HUES64 (cell line): ENCODE data around the gene ZNF469.

ENCODE experiments used
- H3K27ac ChIP-seq: 2 replicates; pipeline ENCODE4 v1.7.0; 2013; ENCODE audit warnings: low read depth, low read length, inconsistent platforms
- H3K27me3 ChIP-seq: 2 replicates; pipeline ENCODE4 v1.6.1; 2013; ENCODE audit warnings: mild to moderate bottlenecking, low read length; ENCODE audit not compliant: insufficient read depth
- H3K36me3 ChIP-seq: 2 replicates; pipeline ENCODE4 v1.6.1; 2013; ENCODE audit warnings: mild to moderate bottlenecking, low read length; ENCODE audit not compliant: insufficient read depth
- H3K4me1 ChIP-seq: 2 replicates; pipeline ENCODE4 v1.6.1; 2013; ENCODE audit warnings: mild to moderate bottlenecking, low read length, moderate library complexity; ENCODE audit not compliant: insufficient read depth
- H3K4me3 ChIP-seq: 2 replicates; pipeline ENCODE4 v1.5.1; 2013; ENCODE audit warnings: mild to moderate bottlenecking, low read length, moderate library complexity
- H3K9ac ChIP-seq: 2 replicates; pipeline ENCODE4 v1.6.1; 2013; ENCODE audit warnings: mild to moderate bottlenecking, low read depth, low read length
- H3K9me3 ChIP-seq: 2 replicates; pipeline ENCODE4 v1.6.1; 2013; ENCODE audit warnings: low read depth, low read length; ENCODE audit not compliant: insufficient read depth
- WGBS: fragments of 150-250, 120-280 bp; methylation state at CpG from one replicate; pipeline ENCODE4 v1.1.7; 2013; ENCODE audit warnings: missing lambda C conversion rate; 5-methylcytosine and 5-hydroxymethylcytosine counted together

Gene ZNF469

GRCh38 chr16:88381820-88382451 lies 823 bp upstream of the ZNF469 start:
- 48% methylated on average over 21 of the region's 21 CpGs for WGBS
- H3K27me3 ChIP-seq = peaks cover 46% of the 10 kb centered on the region
- no peaks in the 10 kb centered on the region for H3K36me3 ChIP-seq
- no peak overlapping the region for H3K9ac ChIP-seq
- H3K9me3 ChIP-seq = no peaks in the 10 kb centered on the region
- H3K27ac ChIP-seq = no peak overlapping the region; the same call in 1 of the 2 replicates
- H3K4me1 ChIP-seq = peaks cover 10% of the 10 kb centered on the region
- 0 out of 2 replicates have a peak overlapping the region, but pooled peaks have one; percentile 38 for H3K4me3 ChIP-seq

GRCh38 chr16:88383401-88384221 lies 852 bp downstream of the ZNF469 start:
- no peaks in the 10 kb centered on the region for H3K9me3 ChIP-seq
- H3K4me3 ChIP-seq = peak overlapping the region; percentile 38
- peaks cover 46% of the 10 kb centered on the region for H3K27me3 ChIP-seq
- no peak overlapping the region for H3K9ac ChIP-seq
- H3K27ac ChIP-seq = no peak overlapping the region
- WGBS = 3% methylated on average over 94 of the region's 94 CpGs
- peaks cover 10% of the 10 kb centered on the region for H3K4me1 ChIP-seq
- no peaks in the 10 kb centered on the region for H3K36me3 ChIP-seq

- H3K9me3 ChIP-seq = no peaks in the 10 kb centered on the region
- H3K27me3 ChIP-seq = peaks cover 48% of the 10 kb centered on the region
- H3K4me3 ChIP-seq = peak overlapping the region; percentile 38
- H3K27ac ChIP-seq = no peak overlapping the region
- H3K36me3 ChIP-seq = no peaks in the 10 kb centered on the region
- peaks cover 10% of the 10 kb centered on the region for H3K4me1 ChIP-seq
- no peak overlapping the region for H3K9ac ChIP-seq
- 66% methylated on average over 18 of the region's 18 CpGs for WGBS
Measured at GRCh38 chr16:88384222-88385111, 1.7 kb downstream of the ZNF469 start.

GRCh38 chr16:88385112-88385594 lies 2.4 kb downstream of the ZNF469 start:
- H3K36me3 ChIP-seq = no peaks in the 10 kb centered on the region
- WGBS = 97% methylated on average over 5 of the region's 5 CpGs
- no peak overlapping the region for H3K27ac ChIP-seq
- no peak overlapping the region for H3K9ac ChIP-seq
- H3K4me3 ChIP-seq = no peak overlapping the region
- H3K9me3 ChIP-seq = no peaks in the 10 kb centered on the region
- H3K27me3 ChIP-seq = peaks cover 48% of the 10 kb centered on the region
- peaks cover 10% of the 10 kb centered on the region for H3K4me1 ChIP-seq

- 88% methylated on average over 31 of the region's 31 CpGs for WGBS
- peaks cover 10% of the 10 kb centered on the region for H3K4me1 ChIP-seq
Measured at GRCh38 chr16:88385831-88386815, 3.4 kb downstream of the ZNF469 start.

GRCh38 chr16:88387180-88387765 lies 4.5 kb downstream of the ZNF469 start:
- no peaks in the 10 kb centered on the region for H3K9me3 ChIP-seq
- H3K4me3 ChIP-seq = no peak overlapping the region
- no peak overlapping the region for H3K27ac ChIP-seq
- 94% methylated on average over 29 of the region's 29 CpGs for WGBS
- peaks cover 35% of the 10 kb centered on the region for H3K27me3 ChIP-seq
- no peak overlapping the region for H3K9ac ChIP-seq
- H3K36me3 ChIP-seq = no peaks in the 10 kb centered on the region
- peaks cover 7% of the 10 kb centered on the region for H3K4me1 ChIP-seq

More at GRCh38 chr16:88385831-88386815, 3.4 kb downstream of the ZNF469 start:
- Histone ChIP-seq H3K27ac (no peak overlapping the region), H3K27me3 (peaks cover 47% of the 10 kb centered on the region), H3K9me3 (no peaks in the 10 kb centered on the region), H3K9ac (no peak overlapping the region), H3K4me3 (no peak overlapping the region), H3K36me3 (no peaks in the 10 kb centered on the region)

GRCh38 chr16:88387941-88388627 lies 5.3 kb downstream of the ZNF469 start:
- H3K27ac ChIP-seq = no peak overlapping the region
- 84% methylated on average over 25 of the region's 27 CpGs for WGBS
- no peaks in the 10 kb centered on the region for H3K36me3 ChIP-seq
- no peaks in the 10 kb centered on the region for H3K9me3 ChIP-seq
- peaks cover 28% of the 10 kb centered on the region for H3K27me3 ChIP-seq
- no peak overlapping the region for H3K9ac ChIP-seq
- H3K4me1 ChIP-seq = peaks cover 4% of the 10 kb centered on the region; the same call in 1 of the 2 replicates
- no peak overlapping the region for H3K4me3 ChIP-seq

- WGBS = 93% methylated on average over 24 of the region's 24 CpGs
- H3K4me3 ChIP-seq = no peak overlapping the region
- peaks cover under 1% of the 10 kb centered on the region; the same call in 1 of the 2 replicates for H3K4me1 ChIP-seq
- H3K36me3 ChIP-seq = no peaks in the 10 kb centered on the region
- no peak overlapping the region for H3K9ac ChIP-seq
- no peaks in the 10 kb centered on the region for H3K9me3 ChIP-seq
- H3K27me3 ChIP-seq = peaks cover 17% of the 10 kb centered on the region
- no peak overlapping the region for H3K27ac ChIP-seq
Measured at GRCh38 chr16:88389191-88389590, 6.4 kb downstream of the ZNF469 start.

GRCh38 chr16:88389621-88390160 lies 6.9 kb downstream of the ZNF469 start:
- Histone ChIP-seq H3K27me3 (peaks cover 12% of the 10 kb centered on the region), H3K4me3 (no peak overlapping the region), H3K4me1 (no peaks in the 10 kb centered on the region), H3K36me3 (no peaks in the 10 kb centered on the region), H3K27ac (no peak overlapping the region), H3K9ac (no peak overlapping the region), H3K9me3 (no peaks in the 10 kb centered on the region)
- WGBS = 85% methylated on average over 20 of the region's 20 CpGs
